Bronchial epithelial cell (primary cell): ENCODE data around the gene ATP11C. TPM values are rescaled to one million over a fixed set of nuclear protein-coding genes. Genes with fewer than 3 reads are reported as not detected.

Experiments used
- DNase-seq: peaks from one replicate; pipeline ENCODE4 v3.0.0-alpha.2; 2010; ENCODE audit warnings: low read depth
- FAIRE-seq: peaks from 2 replicates; lab custom pipeline; 2011; peaks lifted over from hg19 to GRCh38; lab: Jason Lieb, UNC
- H3K27me3 ChIP-seq: 2 replicates; pipeline ENCODE4 v1.5.1; 2011; ENCODE audit warnings: low read length; ENCODE audit not compliant: control insufficient read depth, insufficient read depth
- H3K36me3 ChIP-seq: 2 replicates; pipeline ENCODE4 v1.5.1; 2011; ENCODE audit warnings: low read length; ENCODE audit not compliant: control insufficient read depth, insufficient read depth
- H3K4me3 ChIP-seq: 2 replicates; pipeline ENCODE4 v1.5.1; 2011; ENCODE audit warnings: mild to moderate bottlenecking, low read depth, low read length, control low read depth
- CTCF ChIP-seq: IDR thresholded peaks from 2 replicates; pipeline ENCODE4 v1.5.1; 2011; ENCODE audit warnings: mild to moderate bottlenecking, moderate library complexity, low read length, control low read depth, inconsistent platforms; ENCODE audit not compliant: insufficient read depth, severe bottlenecking
- total RNA-seq: library from RNA; depleted of rRNA; stranded (reverse); fragments of >200 nt; gene quantifications from 2 replicates; pipeline ENCODE4 v1.2.1, GENCODE V29; 2014

ATP11C gene
- total RNA-seq, 1 donor from 2014 or later, result 10.0 TPM

- FAIRE-seq (no peak), DNase-seq (no peak)
- H3K36me3 ChIP-seq, result no peaks in the 10 kb centered on the region
- H3K27me3 ChIP-seq, result no peaks in the 10 kb centered on the region
- no peak overlapping the region for H3K4me3 ChIP-seq
- TF ChIP-seq CTCF, result no peak
Measured at GRCh38 chrX:139825618-139826017, 107.2 kb downstream of the ATP11C start.

GRCh38 chrX:139823806-139824205 is 109.0 kb downstream of the ATP11C start:
- Histone ChIP-seq H3K4me3 (no peak overlapping the region), H3K27me3 (no peaks in the 10 kb centered on the region), H3K36me3 (no peaks in the 10 kb centered on the region)
- no peak for FAIRE-seq
- DNase-seq, result peak; percentile 39
- TF ChIP-seq CTCF, result no peak

GRCh38 chrX:139820358-139820984 is 112.4 kb downstream of the ATP11C start:
- DNase-seq, result no peak
- H3K4me3 ChIP-seq, result no peak overlapping the region
- H3K27me3 ChIP-seq, result no peaks in the 10 kb centered on the region
- TF ChIP-seq CTCF, result no peak
- no peak for FAIRE-seq
- H3K36me3 ChIP-seq, result no peaks in the 10 kb centered on the region

- DNase-seq, result no peak
- TF ChIP-seq CTCF, result no peak
- no peak for FAIRE-seq
- Histone ChIP-seq H3K36me3 (no peaks in the 10 kb centered on the region), H3K27me3 (no peaks in the 10 kb centered on the region), H3K4me3 (no peak overlapping the region)
Measured at GRCh38 chrX:139816204-139816603, 116.6 kb downstream of the ATP11C start.

GRCh38 chrX:139815771-139816170 is 117.1 kb downstream of the ATP11C start:
- Histone ChIP-seq H3K27me3 (no peaks in the 10 kb centered on the region), H3K36me3 (no peaks in the 10 kb centered on the region), H3K4me3 (no peak overlapping the region)
- FAIRE-seq (no peak), DNase-seq (no peak)
- no peak for TF ChIP-seq CTCF
